ENCODE measurements around the gene CCSER2.
"Not testable (repeated sequence)": the region's sequence is repeated elsewhere in the genome, so short reads cannot be mapped to it uniquely, and the experiment has no call there.

Gene CCSER2, protein sequence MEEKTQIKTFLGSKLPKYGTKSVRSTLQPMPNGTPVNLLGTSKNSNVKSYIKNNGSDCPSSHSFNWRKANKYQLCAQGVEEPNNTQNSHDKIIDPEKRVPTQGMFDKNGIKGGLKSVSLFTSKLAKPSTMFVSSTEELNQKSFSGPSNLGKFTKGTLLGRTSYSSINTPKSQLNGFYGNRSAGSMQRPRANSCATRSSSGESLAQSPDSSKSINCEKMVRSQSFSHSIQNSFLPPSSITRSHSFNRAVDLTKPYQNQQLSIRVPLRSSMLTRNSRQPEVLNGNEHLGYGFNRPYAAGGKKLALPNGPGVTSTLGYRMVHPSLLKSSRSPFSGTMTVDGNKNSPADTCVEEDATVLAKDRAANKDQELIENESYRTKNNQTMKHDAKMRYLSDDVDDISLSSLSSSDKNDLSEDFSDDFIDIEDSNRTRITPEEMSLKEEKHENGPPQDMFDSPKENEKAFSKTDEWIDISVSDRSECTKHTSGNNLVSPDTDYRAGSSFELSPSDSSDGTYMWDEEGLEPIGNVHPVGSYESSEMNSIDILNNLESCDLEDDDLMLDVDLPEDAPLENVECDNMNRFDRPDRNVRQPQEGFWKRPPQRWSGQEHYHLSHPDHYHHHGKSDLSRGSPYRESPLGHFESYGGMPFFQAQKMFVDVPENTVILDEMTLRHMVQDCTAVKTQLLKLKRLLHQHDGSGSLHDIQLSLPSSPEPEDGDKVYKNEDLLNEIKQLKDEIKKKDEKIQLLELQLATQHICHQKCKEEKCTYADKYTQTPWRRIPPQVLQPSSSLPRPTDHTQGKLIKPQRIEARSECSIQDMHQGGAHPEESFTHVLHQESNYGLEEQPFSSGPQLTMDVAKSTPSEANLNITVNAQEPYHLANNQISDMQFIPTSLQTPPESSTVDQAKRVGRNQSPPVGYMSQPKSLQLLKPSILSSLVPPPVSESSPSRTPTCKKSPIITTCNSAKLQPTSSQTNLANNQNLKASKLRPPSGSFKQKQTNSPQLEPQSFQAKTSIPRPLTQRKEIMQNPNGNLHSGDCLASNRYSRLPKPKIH

DNA sequence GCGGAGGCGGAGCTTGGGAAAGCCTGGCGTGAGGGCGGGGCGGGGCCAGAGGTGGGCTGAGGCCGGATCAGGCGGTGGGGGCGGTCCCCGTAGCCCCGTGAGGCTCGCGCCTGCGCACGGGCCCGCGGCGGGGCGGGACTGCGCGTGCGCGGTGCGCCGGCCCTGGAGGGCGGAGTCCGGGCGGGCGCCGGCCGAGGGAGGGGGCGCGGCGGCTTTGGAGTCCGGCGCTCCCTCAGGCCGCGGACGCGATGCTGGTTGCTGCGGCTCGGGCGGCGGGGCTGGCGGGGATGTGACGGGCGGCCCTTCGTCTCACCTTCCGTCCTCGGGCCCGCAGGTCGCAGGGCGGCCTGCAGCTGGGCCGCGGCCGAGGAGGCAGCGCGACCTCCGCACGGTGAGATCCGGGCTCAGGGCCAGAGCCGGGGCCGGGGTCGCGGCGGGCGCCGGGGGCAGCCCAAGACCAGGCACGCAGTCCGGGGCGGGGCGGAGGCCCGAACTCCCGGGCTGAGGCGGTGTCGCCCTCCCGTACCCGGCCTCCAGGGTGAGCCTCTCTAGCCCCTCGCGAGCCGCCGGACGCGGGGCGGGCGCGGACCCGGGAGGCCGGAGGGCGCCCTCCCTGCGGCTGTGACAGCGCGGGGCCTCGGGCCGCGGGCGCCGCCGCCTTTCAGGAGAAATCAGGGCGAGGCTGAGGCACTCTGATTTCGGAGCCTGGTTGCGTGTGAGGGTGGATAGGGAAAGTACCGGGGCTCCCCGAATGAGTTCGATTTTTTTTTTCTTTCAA lies at the start of gene CCSER2:
Gene CCSER2 (plus strand): TSS at position 172 of the 778 bp plus-strand sequence. CDS start 42,464 bp downstream, outside the sequence.
- DNase-seq, result peak; percentile 96

- DNase-seq, result not testable (repeated sequence)
Measured at GRCh38 chr10:84279876-84280475, 48.4 kb upstream of the CCSER2 start.

GRCh38 chr10:84286695-84287094 lies 41.7 kb upstream of the CCSER2 start:
- no peak for DNase-seq

DNA sequence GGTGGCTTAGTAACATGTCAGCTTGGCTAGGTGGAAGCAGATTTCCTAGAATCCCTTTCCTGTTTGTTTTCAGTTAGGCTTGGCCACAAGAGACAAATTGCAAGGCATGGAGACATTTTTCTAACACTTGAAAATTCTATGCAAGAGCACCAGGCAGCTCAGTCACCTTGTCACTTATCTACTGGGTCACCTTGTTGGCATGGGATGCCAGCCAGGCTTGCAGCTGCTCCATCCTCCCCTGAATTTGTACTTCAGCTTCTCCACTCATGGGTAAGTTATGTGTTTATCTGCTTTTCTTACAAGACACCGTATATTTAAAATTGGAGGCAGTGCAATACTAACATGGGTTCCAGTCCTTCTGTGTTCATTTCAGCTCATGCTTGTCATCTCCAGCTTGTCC lies 40.2 kb upstream of the CCSER2 start:
- DNase-seq, result no peak

GRCh38 chr10:84289521-84290200 lies 38.7 kb upstream of the CCSER2 start:
- DNase-seq, result no peak

- DNase-seq, result no peak
Measured at GRCh38 chr10:84290235-84290634, 38.2 kb upstream of the CCSER2 start.

- DNase-seq, result peak; percentile 34
Measured at GRCh38 chr10:84291384-84291783, 37.0 kb upstream of the CCSER2 start.

DNA sequence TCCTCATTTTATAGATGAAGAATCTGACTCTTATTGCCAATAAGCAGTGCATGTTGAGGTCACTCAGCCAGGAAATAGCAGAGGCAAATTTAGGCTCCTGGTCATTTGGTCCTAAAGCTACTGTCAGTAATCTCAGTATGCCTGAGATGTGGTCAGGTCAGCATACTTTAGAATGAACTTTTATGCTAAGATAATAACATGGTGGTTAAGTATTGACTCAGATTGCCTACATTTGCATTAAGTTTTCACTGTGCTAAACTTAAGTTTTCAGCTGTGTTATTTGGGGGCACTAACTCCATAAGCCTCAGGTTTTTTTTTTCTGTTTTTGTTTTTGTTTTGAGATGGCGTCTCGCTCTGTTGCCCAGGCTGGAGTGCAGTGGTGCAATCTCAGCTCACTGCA lies 35.9 kb upstream of the CCSER2 start:
- DNase-seq, result no peak

DNA sequence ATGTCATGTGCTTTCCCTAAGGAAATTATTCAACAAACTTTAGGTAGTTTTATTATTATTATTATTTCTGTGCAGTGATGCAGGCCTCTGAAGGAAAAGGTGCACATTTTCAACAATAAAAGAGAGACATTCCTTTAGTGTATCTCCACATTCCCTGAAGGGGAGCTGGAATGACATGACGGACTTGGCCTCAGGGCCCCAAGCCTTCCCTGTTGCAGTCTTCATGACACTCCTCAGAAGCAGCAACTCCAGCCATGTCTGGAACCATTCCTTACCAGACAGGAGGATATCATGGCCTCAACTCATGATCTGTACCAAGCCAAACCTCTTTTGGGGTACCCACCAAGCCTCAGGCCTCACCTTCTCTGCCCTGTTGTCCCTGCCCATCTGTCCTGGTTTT lies 35.2 kb upstream of the CCSER2 start:
- DNase-seq, result no peak

- DNase-seq, result no peak
Measured at GRCh38 chr10:84293574-84294016, 34.8 kb upstream of the CCSER2 start.

GRCh38 chr10:84294766-84295447 lies 33.5 kb upstream of the CCSER2 start:
- no peak for DNase-seq

GRCh38 chr10:84296091-84296981 lies 32.1 kb upstream of the CCSER2 start:
- DNase-seq, result no peak

GRCh38 chr10:84298057-84298456 lies 30.3 kb upstream of the CCSER2 start:
- no peak for DNase-seq

DNA sequence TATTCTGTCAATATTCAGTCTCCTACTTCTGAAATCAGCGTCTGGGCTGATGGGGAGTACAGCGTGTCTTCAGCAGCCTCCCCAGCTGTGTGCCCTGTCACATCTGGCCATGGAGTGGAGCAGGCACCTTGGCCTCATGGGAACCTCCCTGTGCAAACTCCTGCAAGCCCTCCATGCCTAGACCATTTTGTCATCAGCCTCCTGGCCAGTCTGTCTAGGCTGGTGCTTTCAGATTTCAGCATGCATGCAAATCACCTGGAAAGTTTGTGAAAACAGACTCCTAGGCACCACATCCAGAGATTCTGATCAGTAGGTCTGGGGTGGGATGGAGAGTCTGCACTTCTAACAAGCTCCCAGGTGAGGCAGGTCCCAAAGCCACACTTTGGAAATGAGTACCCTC lies 26.2 kb upstream of the CCSER2 start:
- no peak for DNase-seq

DNA sequence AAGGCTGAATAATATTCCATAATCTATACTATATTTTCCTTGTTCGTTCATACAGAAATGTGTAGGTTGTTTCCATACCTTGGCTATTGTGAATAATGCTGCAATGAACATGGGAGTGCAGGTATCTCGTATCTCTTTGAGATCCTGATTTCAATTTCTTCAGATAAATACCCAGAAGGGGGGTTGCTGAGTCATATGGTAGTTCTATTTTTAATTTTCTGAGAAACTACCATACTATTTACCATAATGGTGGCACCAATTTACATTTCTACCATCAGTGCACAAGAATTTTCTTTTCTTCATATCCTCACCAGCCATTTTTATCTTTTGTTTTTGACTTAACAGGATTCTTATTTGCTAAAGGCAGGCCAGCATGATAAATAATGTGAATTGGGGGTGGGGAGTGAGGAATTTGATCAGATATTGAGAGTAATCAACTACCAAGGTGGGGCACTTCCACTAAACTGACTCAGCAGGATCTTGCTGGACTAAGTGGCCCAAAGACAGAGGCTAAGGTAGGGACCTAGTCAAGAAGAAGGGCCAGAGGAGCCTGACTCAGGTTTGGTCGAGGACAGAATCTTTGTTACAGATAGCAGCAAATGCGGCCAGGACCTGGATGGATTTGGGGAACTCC lies 21.5 kb upstream of the CCSER2 start:
- DNase-seq, result no peak

DNA sequence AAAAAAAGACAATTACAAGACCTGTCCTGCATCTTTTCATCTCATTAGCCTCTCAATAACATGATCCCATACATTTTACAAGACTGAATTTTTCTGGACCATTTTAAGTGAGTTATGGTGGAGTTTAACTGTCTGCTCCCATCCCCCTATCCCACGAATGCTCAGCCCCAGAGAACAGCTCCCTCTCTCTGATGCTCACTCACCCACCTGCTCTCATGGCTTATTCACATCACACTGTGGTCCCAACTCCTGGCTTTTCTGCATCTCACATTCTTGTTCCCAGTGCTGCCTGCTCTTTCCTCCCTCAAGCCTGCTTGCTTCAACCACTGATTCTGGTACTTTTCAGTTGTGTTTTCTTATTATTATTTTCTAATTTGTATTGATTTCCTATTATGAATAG lies 20.4 kb upstream of the CCSER2 start:
- DNase-seq, result no peak

DNA sequence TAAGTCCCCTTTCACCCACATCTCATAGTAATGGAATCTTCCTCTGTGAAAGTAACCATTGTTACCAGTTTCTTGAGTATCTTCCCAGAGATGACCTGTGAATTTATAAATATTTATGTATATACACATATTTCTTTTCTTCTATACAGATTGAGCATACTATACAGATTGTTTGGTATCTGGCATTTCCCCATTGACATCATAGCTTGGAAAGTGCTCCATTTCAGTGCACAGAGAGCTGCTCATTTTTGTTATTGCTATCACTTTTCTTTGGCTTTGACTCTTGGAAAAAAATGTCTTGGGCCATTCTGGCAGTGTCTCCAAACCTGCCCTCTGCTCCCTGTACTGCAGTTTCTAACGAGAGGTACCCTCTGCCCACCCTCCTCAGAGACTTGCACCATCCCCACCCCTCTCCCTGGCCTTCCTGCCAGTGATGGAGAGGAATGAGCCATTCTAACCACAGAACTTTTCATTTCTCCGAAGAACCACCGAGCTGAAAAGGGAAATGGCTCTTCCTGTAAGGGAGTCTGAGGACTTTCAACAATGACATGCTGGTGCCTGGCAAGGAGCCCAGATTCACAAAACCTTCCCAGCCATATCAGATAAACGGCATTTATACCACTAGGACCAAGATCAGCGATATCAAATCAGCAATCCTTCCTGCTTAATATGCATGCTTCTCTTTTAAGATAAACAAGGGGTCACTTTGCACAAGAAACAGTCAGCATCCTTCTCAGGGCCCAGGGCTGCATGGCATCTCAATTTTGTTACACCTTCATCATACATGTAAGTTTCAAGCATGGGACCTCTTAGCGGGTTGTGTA lies 19.7 kb upstream of the CCSER2 start:
- peak; percentile 29 for DNase-seq

DNA sequence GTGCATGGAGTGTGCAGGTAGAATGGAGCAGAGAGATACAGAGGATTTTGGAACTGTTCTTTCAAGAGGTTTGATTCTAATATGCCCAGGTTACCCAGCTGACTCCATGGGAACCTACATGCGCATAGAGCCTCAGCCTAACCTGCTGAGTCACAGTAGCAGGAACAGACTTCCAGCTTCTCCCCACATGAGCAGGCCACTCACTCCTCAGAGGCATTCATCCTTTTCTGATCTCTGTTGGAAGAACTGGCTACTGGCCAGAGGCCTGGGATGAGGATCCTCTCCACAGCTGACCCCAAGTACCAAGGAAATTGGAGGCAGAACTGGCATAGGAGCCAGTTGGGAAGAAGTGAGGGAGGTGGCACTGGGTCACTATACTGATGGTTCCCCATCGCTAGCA lies 17.9 kb upstream of the CCSER2 start:
- DNase-seq, result no peak
